HG03469 (cell line): ENCODE data around the gene HEG1.

Source experiments
- ATAC-seq: cut with Tn5 transposase; IDR thresholded peaks from one replicate; pipeline ENCODE4 v1.9.1; 2021; ENCODE audit warnings: mild to moderate bottlenecking, moderate library complexity, moderate number of reproducible peaks; ENCODE audit not compliant: unreplicated experiment

Gene HEG1

GRCh38 chr3:125023833-125024555 lies 31.8 kb downstream of the HEG1 start:
- ATAC-seq: no peak

GRCh38 chr3:125022206-125022605 lies 33.6 kb downstream of the HEG1 start:
- no peak for ATAC-seq

DNA sequence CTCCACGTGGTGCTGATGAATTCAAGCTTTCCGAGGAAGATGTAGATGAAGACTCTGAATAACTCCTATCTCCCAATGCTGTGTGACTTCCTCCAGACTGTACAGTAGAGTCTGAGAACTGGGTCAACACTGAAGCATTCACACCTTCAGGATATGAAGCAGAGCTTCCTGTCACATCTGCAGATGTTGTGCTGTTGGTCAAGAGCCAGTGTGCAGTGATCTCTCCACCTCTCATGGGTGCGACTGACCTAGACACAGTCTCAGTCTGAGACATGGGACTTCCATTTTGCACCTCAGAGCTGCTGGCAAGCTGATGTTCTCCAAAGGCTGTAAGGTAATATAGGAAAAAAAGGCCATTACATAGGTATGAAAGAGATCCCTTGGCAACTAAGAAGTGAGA lies 36.5 kb downstream of the HEG1 start:
- ATAC-seq: no peak

DNA sequence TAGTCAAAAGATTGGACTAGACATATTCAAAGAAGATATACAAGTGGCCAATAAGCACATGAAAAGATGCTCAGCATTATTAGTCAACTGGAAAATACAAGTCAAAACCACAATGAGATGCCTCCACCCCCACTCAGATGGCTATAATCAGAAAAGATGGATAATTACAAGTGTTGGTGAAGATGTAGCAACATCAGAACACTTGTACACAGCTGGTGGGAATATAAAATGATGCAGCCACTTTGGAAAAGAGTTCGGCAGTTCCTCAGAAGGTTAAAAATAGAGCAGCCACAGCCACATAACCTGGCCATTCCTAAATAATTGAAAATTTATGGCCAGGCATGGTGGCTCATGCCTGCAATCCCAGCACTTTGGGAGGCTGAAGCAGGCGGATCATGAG lies 38.4 kb downstream of the HEG1 start:
- no peak for ATAC-seq

DNA sequence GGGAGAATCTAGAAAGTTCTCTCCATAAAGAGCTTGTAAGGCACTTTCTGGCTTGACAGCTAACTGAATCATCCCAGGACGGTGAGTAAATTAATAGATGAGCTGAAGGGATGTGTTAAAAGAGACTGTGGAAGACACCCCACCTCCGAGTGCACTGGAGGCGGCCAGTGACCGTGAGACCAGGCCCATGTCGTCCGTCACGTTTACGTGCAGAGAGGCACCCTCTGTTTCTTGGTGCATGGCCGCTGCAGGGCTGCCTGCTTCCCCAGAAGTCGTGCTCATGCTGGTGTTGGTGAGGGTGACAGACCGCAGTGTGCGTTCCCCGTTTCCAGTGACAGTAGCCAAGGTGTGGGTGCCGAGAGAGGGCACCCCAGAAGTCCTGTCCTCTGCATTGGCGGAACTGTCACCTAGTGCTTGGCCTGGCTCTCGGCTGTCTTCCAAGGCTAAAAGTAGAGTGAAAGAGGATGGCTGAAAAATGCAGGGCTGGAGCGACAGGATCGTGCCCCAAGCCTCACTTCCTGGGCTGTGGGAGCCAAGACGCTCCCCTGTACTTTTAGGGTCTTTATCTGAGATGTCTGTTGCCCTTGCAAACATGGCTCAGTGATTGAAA lies 41.1 kb downstream of the HEG1 start:
- ATAC-seq: no peak

DNA sequence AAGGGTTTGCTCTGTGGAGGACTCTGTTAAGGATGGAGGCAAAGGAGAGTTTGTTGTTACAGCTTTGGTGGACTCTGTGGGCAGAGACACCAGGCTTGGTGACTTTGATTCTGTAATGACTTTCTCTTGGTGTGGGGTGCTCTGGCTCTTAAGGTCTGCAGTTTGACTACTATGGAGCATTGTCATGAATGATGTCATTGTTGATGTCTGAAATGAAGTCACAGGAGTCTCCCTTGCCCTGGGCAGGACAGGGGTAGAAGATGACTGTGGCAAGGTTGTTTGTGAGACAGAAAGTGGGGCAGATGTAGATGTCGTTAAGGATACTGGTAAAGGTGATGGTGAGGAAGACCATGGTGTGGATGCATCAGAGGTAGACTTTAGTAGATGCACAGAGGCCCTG lies 42.7 kb downstream of the HEG1 start:
- no peak for ATAC-seq

DNA sequence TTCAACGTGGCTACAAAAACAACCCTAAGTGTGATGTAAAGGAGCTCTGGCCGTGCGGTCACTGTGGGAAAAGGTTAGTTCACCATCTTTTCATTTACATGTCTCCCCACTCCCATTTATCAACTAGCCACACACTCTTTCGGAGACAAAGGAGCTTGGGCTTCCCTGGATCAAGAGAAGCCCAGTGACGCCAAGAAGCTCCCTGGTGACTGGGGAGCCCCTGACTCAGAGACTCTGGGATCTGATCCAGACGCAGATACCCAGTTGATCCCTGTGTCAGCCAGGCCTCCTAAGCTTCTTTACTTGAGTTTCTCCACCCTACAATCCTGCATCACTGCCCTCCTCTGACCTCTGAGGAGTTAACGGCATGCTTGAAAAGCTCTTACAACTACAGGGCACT lies 43.9 kb downstream of the HEG1 start:
- no peak for ATAC-seq

GRCh38 chr3:125010393-125010792 lies 45.4 kb downstream of the HEG1 start:
- no peak for ATAC-seq

- ATAC-seq: no peak
These were observed 47.0 kb downstream of the HEG1 start for GRCh38 chr3:125008766-125009165.

DNA sequence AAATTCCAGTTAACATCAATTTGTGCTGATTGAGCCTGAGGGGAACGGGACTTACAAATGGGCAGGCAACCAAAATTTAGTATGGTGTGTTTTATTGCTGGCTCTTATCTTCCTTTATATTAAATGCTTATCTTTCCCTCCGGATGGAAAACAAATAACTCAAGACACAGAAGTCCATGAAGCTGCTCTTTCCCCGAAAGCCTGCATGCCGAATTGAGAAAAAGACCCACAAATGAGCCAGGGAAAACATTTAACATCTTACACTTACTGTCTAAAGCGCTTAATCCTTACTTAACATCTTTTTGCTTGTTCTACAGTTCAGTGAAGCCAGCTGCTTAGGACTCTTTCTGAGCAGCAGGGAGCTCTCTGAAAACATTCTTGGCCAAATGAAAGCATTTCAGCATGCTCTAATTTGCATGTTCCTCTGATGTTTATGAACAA lies 49.5 kb downstream of the HEG1 start:
- no peak for ATAC-seq

DNA sequence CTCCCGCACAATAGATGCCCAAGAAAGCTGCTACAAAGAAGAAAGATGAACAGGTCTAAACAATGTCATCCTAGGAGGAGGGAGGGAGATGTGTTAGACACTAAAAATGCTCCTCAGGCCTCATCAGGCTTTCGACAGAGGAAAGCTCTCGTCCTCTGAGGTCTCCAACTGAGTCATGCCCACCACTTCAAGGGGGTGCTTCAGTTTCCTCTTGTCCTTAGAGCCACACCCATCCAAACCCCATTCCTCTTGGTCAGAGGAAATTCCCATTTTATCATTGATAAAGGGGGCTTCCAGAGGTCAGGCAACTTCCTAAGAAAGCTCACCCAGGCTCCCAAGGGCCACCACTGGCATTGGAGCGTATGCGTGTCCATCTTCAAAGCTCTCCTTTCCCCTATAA lies 50.1 kb downstream of the HEG1 start:
- no peak for ATAC-seq

DNA sequence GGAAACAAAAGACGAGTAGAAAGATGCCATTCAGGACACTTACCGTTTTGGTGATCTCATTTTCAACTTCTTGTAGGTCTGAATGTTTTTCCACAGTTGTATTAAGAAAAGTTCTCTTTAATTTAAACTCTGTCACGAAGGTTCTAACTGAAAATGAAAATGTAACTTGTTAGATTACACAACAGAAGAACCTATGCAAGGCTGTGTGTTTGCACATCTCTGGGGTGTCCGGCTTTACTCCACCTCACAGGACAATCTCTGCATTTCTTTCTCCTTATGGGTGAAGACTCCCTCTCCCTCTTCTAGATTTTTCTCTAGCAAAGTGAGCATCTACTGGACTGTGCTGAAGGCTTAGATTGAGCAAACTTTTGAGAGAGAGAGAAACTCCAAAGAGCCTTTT lies 50.6 kb downstream of the HEG1 start:
- no peak for ATAC-seq

DNA sequence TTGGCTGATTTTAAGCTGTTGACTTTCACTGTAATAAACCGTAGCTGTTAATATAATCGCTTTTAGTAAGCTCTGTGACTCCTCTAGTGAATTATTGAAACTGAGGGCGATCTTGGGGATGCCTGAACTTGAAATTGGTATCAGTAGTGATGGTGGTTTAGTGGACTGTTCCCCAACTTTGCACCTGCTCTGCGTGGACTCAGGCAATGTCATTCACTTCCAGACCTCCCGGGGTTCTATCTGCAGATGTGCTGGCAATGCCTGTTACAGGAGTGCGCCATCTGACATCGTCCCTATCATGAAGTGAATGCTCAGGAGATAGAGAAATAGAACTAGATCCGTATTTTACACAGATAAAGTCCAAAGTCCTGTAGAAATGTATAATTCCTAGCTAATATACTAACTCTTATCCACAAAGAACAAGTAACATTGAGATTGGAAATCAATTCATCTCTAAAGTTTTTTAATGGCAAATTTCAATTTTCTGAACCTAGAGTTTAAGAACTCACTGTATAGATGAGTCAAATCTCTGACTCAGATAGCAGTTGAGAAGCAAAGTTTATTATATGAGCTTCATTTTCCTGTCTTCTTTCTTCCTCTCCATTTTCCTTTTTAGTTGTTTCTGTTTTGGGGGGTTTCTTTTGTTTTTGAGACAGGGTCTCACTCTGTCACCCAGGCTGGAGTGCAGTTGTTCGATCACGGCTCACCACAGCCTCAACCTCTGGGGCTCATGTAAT lies 51.8 kb downstream of the HEG1 start:
- no peak for ATAC-seq

- ATAC-seq: no peak
These were observed 52.4 kb downstream of the HEG1 start for GRCh38 chr3:125003369-125003853.

DNA sequence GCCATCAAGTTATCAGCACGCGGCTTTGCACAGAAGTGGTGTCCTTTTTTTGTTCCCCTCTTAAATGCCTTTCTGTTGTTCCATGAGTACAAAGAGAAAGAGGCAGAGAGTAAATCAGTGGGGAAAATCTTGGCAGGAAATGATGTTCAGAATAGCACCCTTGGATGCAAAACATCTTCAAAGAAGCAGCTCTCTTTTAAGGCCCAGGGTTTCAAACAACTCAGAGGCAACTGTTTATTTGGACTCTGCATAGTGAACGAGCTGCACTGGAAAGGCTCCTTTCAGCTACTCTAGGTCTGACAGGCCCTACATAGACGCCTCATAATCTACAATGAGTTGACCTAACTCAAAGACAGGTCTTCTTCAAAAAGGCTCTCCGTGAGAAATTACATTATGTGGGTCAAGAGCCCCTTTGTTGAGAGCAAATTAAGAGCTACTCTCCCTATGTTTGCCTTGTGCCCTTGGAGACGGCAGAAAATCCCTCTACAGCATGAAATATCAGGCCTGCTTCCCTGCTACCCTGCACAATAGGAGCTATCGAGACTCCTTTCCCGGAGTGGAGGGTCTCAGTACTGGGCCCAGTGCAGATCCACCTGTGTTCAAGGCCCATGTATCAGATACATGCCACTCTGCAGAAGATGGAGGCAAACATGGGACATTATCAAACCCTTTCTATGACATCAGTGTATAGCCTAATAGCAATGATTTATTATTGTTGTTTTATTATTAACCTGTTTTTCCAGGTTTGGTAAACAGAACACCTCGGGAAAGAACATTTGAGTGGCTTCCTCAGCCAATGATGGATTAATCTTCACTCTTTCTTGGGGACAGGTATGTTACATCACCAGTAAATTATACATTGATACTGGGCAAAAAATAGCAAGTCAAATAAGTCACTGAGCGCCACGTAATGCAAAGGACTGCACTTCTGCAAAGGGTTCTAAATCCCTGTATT lies 53.1 kb downstream of the HEG1 start:
- no peak for ATAC-seq

DNA sequence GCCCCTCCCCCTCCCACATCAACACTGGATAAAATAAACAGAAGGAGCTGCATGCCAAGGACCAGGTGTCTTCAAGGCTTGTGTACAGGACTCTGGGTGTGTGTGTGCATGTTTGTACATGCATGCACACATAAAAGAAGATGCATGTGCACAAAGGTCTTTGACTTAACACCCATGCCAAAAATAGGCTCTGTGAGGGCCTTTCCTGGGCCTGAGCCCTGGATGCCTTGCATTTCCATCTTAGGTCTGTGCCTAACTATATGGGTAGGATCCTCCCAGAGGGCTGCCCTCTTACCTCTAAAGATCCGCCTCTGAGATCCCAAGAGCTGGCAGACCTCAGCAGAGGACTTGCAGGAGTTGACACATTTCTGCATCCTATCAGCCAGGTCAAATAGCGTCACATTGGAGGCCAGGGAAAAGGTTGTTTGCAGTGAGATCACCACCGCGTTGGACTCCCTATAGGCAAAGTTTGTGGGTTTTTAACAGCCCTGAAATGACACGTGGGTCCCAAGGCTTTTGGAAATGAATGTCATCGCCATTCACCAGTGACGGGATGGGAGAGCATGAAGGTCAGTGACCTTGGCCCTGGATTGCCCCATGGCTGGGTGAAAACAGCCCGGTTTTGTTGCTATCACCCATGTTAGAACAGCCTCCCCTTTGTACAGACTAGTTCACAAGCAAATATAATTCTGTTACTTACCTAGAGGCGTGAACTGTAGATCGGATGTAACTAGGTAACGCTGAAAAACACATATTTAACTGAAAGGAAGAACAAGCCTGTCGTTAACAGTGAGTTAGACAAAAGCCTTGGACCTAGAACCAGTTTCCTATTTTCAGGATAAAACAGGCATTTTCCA lies 54.0 kb downstream of the HEG1 start:
- no peak for ATAC-seq

DNA sequence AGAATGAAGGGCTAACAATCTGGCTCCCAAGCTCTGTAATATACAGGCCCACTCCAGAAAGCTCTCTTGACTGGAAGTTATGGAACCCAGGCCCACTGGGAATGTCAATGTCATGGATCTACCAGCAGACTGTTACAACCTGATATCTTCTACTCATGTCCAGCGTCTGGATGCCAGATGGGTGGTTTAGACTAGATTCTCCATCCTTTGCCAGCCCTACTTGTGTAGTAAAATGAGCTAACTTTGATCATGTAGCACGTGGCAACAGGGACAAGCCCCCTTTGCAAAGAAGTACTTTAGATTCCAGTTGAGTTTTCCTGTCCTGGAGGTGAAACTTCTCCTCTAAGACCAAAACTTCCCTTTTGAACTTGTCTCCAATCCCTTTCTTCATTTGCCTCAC lies 55.1 kb downstream of the HEG1 start:
- no peak for ATAC-seq

DNA sequence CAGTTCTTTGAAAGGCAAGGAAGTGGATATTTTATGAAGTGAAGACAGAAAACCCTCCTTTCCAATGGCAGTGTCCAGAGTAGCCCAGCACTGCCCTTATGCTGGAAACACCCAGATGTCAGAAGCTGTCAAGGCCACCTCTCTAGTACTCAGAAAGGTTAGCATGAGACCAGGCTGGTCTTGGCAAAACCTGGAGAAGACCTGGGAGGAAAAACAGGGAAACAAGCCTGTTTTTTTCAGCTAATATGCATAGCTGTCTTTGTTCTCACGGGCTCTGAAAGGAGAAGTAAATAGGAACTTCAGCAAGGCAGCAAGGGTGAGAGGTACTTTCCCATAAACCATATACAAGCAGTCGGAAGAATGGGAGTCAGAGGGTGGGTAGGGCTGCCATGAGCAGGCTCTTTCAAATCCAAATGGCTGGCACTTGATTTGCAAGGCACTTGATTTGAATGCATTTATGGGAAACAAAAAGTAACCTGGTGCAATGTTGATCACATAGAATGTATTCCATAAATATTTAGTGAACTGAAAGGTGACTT lies 55.8 kb downstream of the HEG1 start:
- ATAC-seq: no peak

GRCh38 chr3:124999317-124999716 lies 56.5 kb downstream of the HEG1 start:
- no peak for ATAC-seq

GRCh38 chr3:124998247-124998630 lies 57.6 kb downstream of the HEG1 start:
- ATAC-seq: no peak
